Measurements from ENCODE around the gene NFIA. TPM values are rescaled to one million over a fixed set of nuclear protein-coding genes. Genes with fewer than 3 reads are reported as not detected.

Gene NFIA
- total and polyA plus RNA-seq, 7 donors: 4.0 to 42.7 (median 30.6) TPM

- peak; percentile 76 to 92 (median 88) for ATAC-seq
- H3K4me1 ChIP-seq: peaks cover 81% of the 10 kb centered on the region
- no peaks in the 10 kb centered on the region for H3K27me3 ChIP-seq (ENCODE audit: insufficient read depth in 3 of 3, low read length in 2 of 3)
- H3K9me3 ChIP-seq: no peaks in the 10 kb centered on the region
- intact Hi-C loops (cut with DNase I): loop anchor here (1.0 to 10.0 kb wide), 3 partner anchors 26 to 214 kb away; no protein-coding TSS in a partner anchor
- H3K27ac ChIP-seq: peak overlapping the region; percentile 74
- no peak for TF ChIP-seq CTCF (IDR thresholded peaks at IDR 0.05)
- H3K4me3 ChIP-seq: peak overlapping the region; percentile 2
- WGBS, 3 donors: 22 to 53% (median 23%) methylated on average over 9 of the region's 9 CpGs
- peak; percentile 84 to 90 for DNase-seq
- H3K36me3 ChIP-seq (ENCODE audit: insufficient read depth in 1 of 2, low read depth in 1 of 2): no peaks in the 10 kb centered on the region
Observed at GRCh38 chr1:61448914-61449313, 366.6 kb downstream of the NFIA start.

GRCh38 chr1:61449410-61449809, 367.0 kb downstream of the NFIA start:
- H3K9me3 ChIP-seq: no peaks in the 10 kb centered on the region
- intact Hi-C loops (cut with DNase I): loop anchor here (5.0 to 10.0 kb wide), 2 partner anchors 112 to 215 kb away; no protein-coding TSS in a partner anchor

GRCh38 chr1:61450454-61450853, 368.1 kb downstream of the NFIA start:
- Histone ChIP-seq H3K4me1 (peaks cover 85% of the 10 kb centered on the region), H3K9me3 (no peaks in the 10 kb centered on the region), H3K27ac (peak overlapping the region; percentile 74), H3K4me3 (no peak overlapping the region), H3K36me3 (ENCODE audit: insufficient read depth in 1 of 2, low read depth in 1 of 2) (peaks cover 0 to 5% of the 10 kb centered on the region in 2 donors), H3K27me3 (ENCODE audit: insufficient read depth in 3 of 3, low read length in 2 of 3) (no peaks in the 10 kb centered on the region)
- peak in 2 of 4 donors; percentile 11 to 33 for ATAC-seq
- WGBS, 3 donors: 20 to 27% (median 26%) methylated on average over 4 of the region's 4 CpGs
- no peak for TF ChIP-seq CTCF (IDR thresholded peaks at IDR 0.05)
- peak in 1 of 2 donors; percentile 72 for DNase-seq
- intact Hi-C loops (cut with DNase I): loop anchor here (5.0 to 10.0 kb wide), 5 partner anchors 263 to 596 kb away; no protein-coding TSS in a partner anchor

More at GRCh38 chr1:61449410-61449809, 367.0 kb downstream of the NFIA start:
- peak overlapping the region; percentile 74 for H3K27ac ChIP-seq
- TF ChIP-seq CTCF (IDR thresholded peaks at IDR 0.05): no peak
- H3K4me3 ChIP-seq: no peak overlapping the region
- WGBS, 3 donors: 37 to 77% (median 48%) methylated on average over 5 of the region's 5 CpGs
- peaks cover 85% of the 10 kb centered on the region for H3K4me1 ChIP-seq
- H3K36me3 ChIP-seq (ENCODE audit: insufficient read depth in 1 of 2, low read depth in 1 of 2): no peaks in the 10 kb centered on the region
- DNase-seq (no peak), ATAC-seq (peak in 3 of 4 donors; percentile 8 to 45 (median 11))
- no peaks in the 10 kb centered on the region for H3K27me3 ChIP-seq (ENCODE audit: insufficient read depth in 3 of 3, low read length in 2 of 3)

GRCh38 chr1:61450872-61451571, 368.7 kb downstream of the NFIA start:
- Histone ChIP-seq H3K9me3 (no peaks in the 10 kb centered on the region), H3K27ac (peak overlapping the region; percentile 74), H3K4me3 (no peak overlapping the region), H3K27me3 (ENCODE audit: insufficient read depth in 3 of 3, low read length in 2 of 3) (no peaks in the 10 kb centered on the region), H3K36me3 (ENCODE audit: insufficient read depth in 1 of 2, low read depth in 1 of 2) (peaks cover 0 to 11% of the 10 kb centered on the region in 2 donors), H3K4me1 (peaks cover 79% of the 10 kb centered on the region)
- no peak for TF ChIP-seq CTCF (IDR thresholded peaks at IDR 0.05)
- 47 to 52% (median 48%) methylated on average over 14 of the region's 14 CpGs for WGBS, 3 donors
- intact Hi-C loops (cut with DNase I): loop anchor here (5.0 to 10.0 kb wide), 5 partner anchors 264 to 596 kb away; no protein-coding TSS in a partner anchor
- no peak for ATAC-seq
- DNase-seq: no peak

Data from psoas muscle (tissue), 8 donors.